Muscle layer of duodenum (tissue), 2 donors: ENCODE measurements around the gene CENPO.

Source experiments
- H3K27ac ChIP-seq: one replicate; pipeline ENCODE4 v1.7.0; 2013; ENCODE audit warnings: mild to moderate bottlenecking, low read length
- H3K27me3 ChIP-seq: one replicate; pipeline ENCODE4 v1.7.0; 2013; ENCODE audit warnings: low read depth, mild to moderate bottlenecking, control low read depth, low read length
- H3K36me3 ChIP-seq, 2 donors: one replicate each; pipeline ENCODE4 v1.7.0; 2013; ENCODE audit warnings: low read length in 2 of 2, control low read depth in 1 of 2, mild to moderate bottlenecking in 1 of 2; ENCODE audit not compliant: insufficient read depth in 2 of 2, control insufficient read depth in 1 of 2
- H3K4me1 ChIP-seq, 2 donors: one replicate each; pipeline ENCODE4 v1.7.0; 2013; ENCODE audit warnings: low read length in 2 of 2, mild to moderate bottlenecking in 2 of 2, control low read depth in 1 of 2, moderate library complexity in 1 of 2; ENCODE audit not compliant: insufficient read depth in 2 of 2, control insufficient read depth in 1 of 2
- H3K4me3 ChIP-seq, 2 donors: one replicate each; pipeline ENCODE4 v1.7.0; 2013; ENCODE audit warnings: low read length in 2 of 2, low read depth in 1 of 2, mild to moderate bottlenecking in 1 of 2
- H3K9me3 ChIP-seq, 2 donors: one replicate each; pipeline ENCODE4 v1.7.0; 2013; ENCODE audit warnings: low read length in 2 of 2, control low read depth in 1 of 2, mild to moderate bottlenecking in 1 of 2; ENCODE audit not compliant: control insufficient read depth in 1 of 2
- donor health status: healthy.

CENPO gene

GRCh38 chr2:24853996-24854395 lies 60.8 kb downstream of the CENPO start:
- H3K4me3 ChIP-seq: no peak overlapping the region
- H3K27ac ChIP-seq: no peak overlapping the region
- H3K9me3 ChIP-seq: no peaks in the 10 kb centered on the region
- H3K36me3 ChIP-seq: no peaks in the 10 kb centered on the region
- H3K27me3 ChIP-seq: no peaks in the 10 kb centered on the region
- no peaks in the 10 kb centered on the region for H3K4me1 ChIP-seq

DNA sequence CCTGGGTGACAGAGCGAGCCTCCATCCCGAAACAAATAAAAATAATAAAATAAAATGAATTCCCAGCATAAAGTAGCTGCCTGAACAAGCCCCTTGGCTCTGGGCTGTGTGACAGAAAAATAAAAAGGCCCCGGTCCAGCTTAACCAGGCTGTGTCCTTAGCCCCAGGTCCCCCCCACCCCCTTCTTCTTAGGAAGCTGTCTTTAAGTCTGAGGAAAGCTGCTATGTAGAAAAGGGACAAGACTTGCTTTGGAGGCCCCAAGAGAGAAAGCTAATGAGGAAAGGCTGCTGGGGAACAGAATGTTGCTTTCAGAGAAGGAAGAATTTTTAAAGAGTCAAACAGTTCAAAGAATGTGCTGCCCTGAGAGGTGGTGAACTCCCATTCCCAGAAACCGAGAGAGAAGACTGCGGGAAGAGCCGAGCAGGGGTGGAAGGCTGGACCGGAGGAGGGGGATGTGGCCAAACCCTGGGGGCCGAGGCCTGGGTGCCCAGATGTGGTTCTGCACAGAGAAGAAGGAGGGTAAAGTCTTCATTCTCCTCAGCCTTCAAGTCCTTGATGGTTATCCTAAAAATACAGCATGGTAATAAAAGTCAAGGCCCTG lies 61.9 kb downstream of the CENPO start:
- Histone ChIP-seq H3K27me3 (no peaks in the 10 kb centered on the region), H3K36me3 (no peaks in the 10 kb centered on the region), H3K4me3 (no peak overlapping the region), H3K9me3 (no peaks in the 10 kb centered on the region), H3K4me1 (no peaks in the 10 kb centered on the region), H3K27ac (peak overlapping the region; percentile 60)

GRCh38 chr2:24855726-24856125 lies 62.5 kb downstream of the CENPO start:
- Histone ChIP-seq H3K27ac (peak overlapping the region; percentile 60), H3K9me3 (no peaks in the 10 kb centered on the region), H3K4me3 (no peak overlapping the region), H3K27me3 (no peaks in the 10 kb centered on the region), H3K4me1 (no peaks in the 10 kb centered on the region), H3K36me3 (no peaks in the 10 kb centered on the region)

DNA sequence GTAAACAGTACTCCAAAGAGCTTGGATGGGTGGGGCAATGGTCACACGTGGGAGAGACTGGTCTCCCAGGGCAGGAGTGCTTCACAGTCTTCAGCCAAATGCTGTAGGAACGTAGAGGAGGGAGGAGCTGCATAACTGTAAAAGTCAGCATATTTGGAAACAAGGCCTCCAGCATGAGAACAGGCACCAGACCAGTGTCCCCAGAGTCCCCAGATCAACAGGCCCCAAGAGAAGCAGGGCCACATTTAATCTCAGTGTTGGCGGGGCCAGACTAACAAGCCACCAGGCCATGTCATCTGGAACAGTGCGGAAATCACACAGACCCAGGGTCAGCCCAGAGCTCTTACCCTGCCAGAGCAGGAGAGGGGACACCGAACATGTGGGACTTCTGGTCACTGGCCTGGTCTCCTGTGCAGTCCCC lies 63.6 kb downstream of the CENPO start:
- no peak overlapping the region for H3K27ac ChIP-seq
- no peaks in the 10 kb centered on the region for H3K9me3 ChIP-seq
- H3K27me3 ChIP-seq: no peaks in the 10 kb centered on the region
- H3K4me1 ChIP-seq: no peaks in the 10 kb centered on the region
- H3K4me3 ChIP-seq: no peak overlapping the region
- no peaks in the 10 kb centered on the region for H3K36me3 ChIP-seq

- no peaks in the 10 kb centered on the region for H3K27me3 ChIP-seq
- H3K36me3 ChIP-seq: no peaks in the 10 kb centered on the region
- no peaks in the 10 kb centered on the region for H3K4me1 ChIP-seq
- H3K4me3 ChIP-seq: no peak overlapping the region
- no peaks in the 10 kb centered on the region for H3K9me3 ChIP-seq
- H3K27ac ChIP-seq: no peak overlapping the region
Measured at GRCh38 chr2:24857746-24858145, 64.5 kb downstream of the CENPO start.

- H3K9me3 ChIP-seq: no peaks in the 10 kb centered on the region
- no peak overlapping the region for H3K27ac ChIP-seq
- no peaks in the 10 kb centered on the region for H3K4me1 ChIP-seq
- no peaks in the 10 kb centered on the region for H3K36me3 ChIP-seq
- no peak overlapping the region for H3K4me3 ChIP-seq
- H3K27me3 ChIP-seq: no peaks in the 10 kb centered on the region
Measured at GRCh38 chr2:24858996-24859395, 65.8 kb downstream of the CENPO start.

DNA sequence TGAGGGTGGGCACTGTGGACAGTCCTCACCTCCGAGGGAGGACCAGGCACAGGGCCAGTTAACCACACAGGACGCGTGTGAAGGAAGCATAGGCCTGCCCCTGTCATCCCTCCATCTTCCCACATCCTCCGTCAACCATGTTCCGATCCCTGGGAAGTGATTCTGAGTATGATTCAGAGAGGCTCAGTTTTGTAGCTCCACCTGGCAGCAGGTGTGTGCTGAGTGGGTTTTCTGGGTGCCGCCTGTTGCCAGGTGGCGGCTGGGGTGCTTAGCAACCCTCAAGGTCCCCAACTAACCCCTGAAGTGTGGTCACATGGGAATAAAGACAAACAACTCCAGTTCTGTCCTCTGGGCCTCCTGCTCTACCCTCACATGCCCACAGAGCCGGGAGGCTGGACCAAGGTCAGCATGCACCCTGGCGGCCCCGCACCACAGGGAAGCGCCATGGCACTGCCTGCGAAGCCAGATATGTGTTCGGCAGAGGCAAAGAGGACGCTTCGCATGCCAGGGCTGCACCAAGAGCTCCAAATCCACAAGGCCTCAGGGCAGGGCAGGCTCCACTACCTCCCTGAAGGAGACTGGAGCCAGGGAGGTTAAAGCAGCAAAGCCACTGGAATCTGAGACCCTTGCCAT lies 66.9 kb downstream of the CENPO start:
- no peaks in the 10 kb centered on the region for H3K4me1 ChIP-seq
- no peaks in the 10 kb centered on the region for H3K36me3 ChIP-seq
- H3K9me3 ChIP-seq: no peaks in the 10 kb centered on the region
- H3K4me3 ChIP-seq: no peak overlapping the region
- H3K27ac ChIP-seq: no peak overlapping the region
- no peaks in the 10 kb centered on the region for H3K27me3 ChIP-seq

GRCh38 chr2:24860631-24861030 lies 67.4 kb downstream of the CENPO start:
- Histone ChIP-seq H3K9me3 (no peaks in the 10 kb centered on the region), H3K27me3 (no peaks in the 10 kb centered on the region), H3K4me1 (no peaks in the 10 kb centered on the region), H3K36me3 (no peaks in the 10 kb centered on the region), H3K4me3 (no peak overlapping the region), H3K27ac (no peak overlapping the region)

- Histone ChIP-seq H3K27ac (no peak overlapping the region), H3K27me3 (no peaks in the 10 kb centered on the region), H3K9me3 (no peaks in the 10 kb centered on the region), H3K36me3 (no peaks in the 10 kb centered on the region), H3K4me1 (no peaks in the 10 kb centered on the region), H3K4me3 (no peak overlapping the region)
Measured at GRCh38 chr2:24861500-24861899, 68.3 kb downstream of the CENPO start.

DNA sequence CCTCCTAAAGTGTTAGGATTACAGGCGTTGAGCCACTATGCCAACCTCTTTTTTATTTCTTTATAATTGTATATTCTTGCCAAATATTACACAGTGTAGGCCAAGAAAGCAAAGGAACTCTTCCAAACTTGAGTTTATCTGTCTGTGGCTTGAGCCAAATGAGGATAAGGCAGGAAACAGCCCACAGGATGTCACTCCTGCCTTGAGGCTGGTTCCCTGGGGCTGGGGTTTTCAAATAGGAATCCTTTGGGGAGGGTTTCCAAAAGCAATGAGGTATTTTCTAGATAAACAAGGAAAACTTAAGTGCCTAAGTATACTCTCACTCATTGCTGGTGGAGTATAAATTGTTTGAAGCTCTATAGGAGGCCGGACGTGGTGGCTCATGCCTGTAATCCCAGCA lies 70.4 kb downstream of the CENPO start:
- no peaks in the 10 kb centered on the region for H3K9me3 ChIP-seq
- no peaks in the 10 kb centered on the region for H3K27me3 ChIP-seq
- no peaks in the 10 kb centered on the region for H3K36me3 ChIP-seq
- H3K27ac ChIP-seq: no peak overlapping the region
- no peaks in the 10 kb centered on the region for H3K4me1 ChIP-seq
- H3K4me3 ChIP-seq: no peak overlapping the region

GRCh38 chr2:24866946-24867345 lies 73.7 kb downstream of the CENPO start:
- Histone ChIP-seq H3K4me3 (no peak overlapping the region), H3K27me3 (no peaks in the 10 kb centered on the region)

DNA sequence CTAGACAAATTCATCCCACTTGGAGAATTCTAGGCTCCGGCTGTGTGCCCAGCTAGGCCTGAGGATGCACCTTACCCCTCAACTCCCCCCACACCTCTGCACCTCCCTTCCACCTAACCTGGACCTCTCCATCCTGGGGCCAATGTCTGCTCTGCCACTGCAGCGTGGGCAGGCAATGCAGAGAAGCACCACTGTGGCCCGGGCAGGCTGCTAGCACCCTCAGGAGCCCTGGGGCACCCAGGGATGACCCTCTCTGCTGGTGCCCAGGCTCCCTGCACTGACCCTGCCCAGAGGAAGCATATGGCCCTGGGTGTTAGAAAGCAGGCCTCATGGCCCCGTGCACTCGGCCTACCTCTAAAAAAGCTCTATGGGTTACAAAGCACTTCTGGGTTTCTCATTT lies 77.2 kb downstream of the CENPO start:
- Histone ChIP-seq H3K4me3 (no peak overlapping the region), H3K36me3 (no peaks in the 10 kb centered on the region), H3K9me3 (no peaks in the 10 kb centered on the region), H3K27me3 (no peaks in the 10 kb centered on the region), H3K27ac (no peak overlapping the region), H3K4me1 (no peaks in the 10 kb centered on the region)

More at GRCh38 chr2:24866946-24867345, 73.7 kb downstream of the CENPO start:
- Histone ChIP-seq H3K27ac (no peak overlapping the region), H3K9me3 (no peaks in the 10 kb centered on the region), H3K36me3 (no peaks in the 10 kb centered on the region), H3K4me1 (no peaks in the 10 kb centered on the region)
